ENCODE data around the gene FUT6.
A peak's percentile ranks its signal among the peaks of the same experiment; 100 is the strongest.

Gene FUT6

GRCh38 chr19:5827891-5828660, 11.4 kb downstream of the FUT6 start:
- peak; percentile 91 for DNase-seq (ENCODE audit: low spot score)

GRCh38 chr19:5827342-5827890, 12.1 kb downstream of the FUT6 start:
- DNase-seq (ENCODE audit: low spot score), result no peak

- peak; percentile 59 for DNase-seq (ENCODE audit: low spot score)
Measured at GRCh38 chr19:5826531-5827341, 12.8 kb downstream of the FUT6 start.

- no peak for DNase-seq (ENCODE audit: low spot score)
Measured at GRCh38 chr19:5825178-5825577, 14.3 kb downstream of the FUT6 start.

- DNase-seq (ENCODE audit: low spot score), result no peak
Measured at GRCh38 chr19:5824751-5825150, 14.8 kb downstream of the FUT6 start.

- no peak for DNase-seq (ENCODE audit: low spot score)
Measured at GRCh38 chr19:5823579-5824281, 15.8 kb downstream of the FUT6 start.

GRCh38 chr19:5822181-5822844, 17.2 kb downstream of the FUT6 start:
- DNase-seq (ENCODE audit: low spot score), result no peak

GRCh38 chr19:5821521-5822180, 17.9 kb downstream of the FUT6 start:
- DNase-seq (ENCODE audit: low spot score), result no peak

GRCh38 chr19:5820785-5821184, 18.7 kb downstream of the FUT6 start:
- no peak for DNase-seq (ENCODE audit: low spot score)

- no peak for DNase-seq (ENCODE audit: low spot score)
Measured at GRCh38 chr19:5818594-5818993, 20.9 kb downstream of the FUT6 start.

- DNase-seq (ENCODE audit: low spot score), result no peak
Measured at GRCh38 chr19:5817218-5817617, 22.3 kb downstream of the FUT6 start.

GRCh38 chr19:5814852-5815246, 24.7 kb downstream of the FUT6 start:
- DNase-seq (ENCODE audit: low spot score), result no peak

- no peak for DNase-seq (ENCODE audit: low spot score)
Measured at GRCh38 chr19:5814123-5814851, 25.2 kb downstream of the FUT6 start.

GRCh38 chr19:5811117-5811516, 28.4 kb downstream of the FUT6 start:
- no peak for DNase-seq (ENCODE audit: low spot score)

- DNase-seq (ENCODE audit: low spot score), result no peak
Measured at GRCh38 chr19:5809469-5809868, 30.0 kb downstream of the FUT6 start.

- DNase-seq (ENCODE audit: low spot score), result no peak
Measured at GRCh38 chr19:5809053-5809452, 30.4 kb downstream of the FUT6 start.

GRCh38 chr19:5808120-5808816, 31.2 kb downstream of the FUT6 start:
- no peak for DNase-seq (ENCODE audit: low spot score)

- DNase-seq (ENCODE audit: low spot score), result no peak
Measured at GRCh38 chr19:5806905-5807304, 32.6 kb downstream of the FUT6 start.

GRCh38 chr19:5806133-5806489, 33.4 kb downstream of the FUT6 start:
- no peak for DNase-seq (ENCODE audit: low spot score)

GRCh38 chr19:5805462-5806132, 33.9 kb downstream of the FUT6 start:
- peak; percentile 84 for DNase-seq (ENCODE audit: low spot score)
